Measurements from ENCODE around the gene CYP2W1. TPM values are rescaled to one million over a fixed set of nuclear protein-coding genes. Genes with fewer than 3 reads are reported as not detected.

CYP2W1 gene
- total RNA-seq, 2 donors from 2014 or later, result not detected

DNA sequence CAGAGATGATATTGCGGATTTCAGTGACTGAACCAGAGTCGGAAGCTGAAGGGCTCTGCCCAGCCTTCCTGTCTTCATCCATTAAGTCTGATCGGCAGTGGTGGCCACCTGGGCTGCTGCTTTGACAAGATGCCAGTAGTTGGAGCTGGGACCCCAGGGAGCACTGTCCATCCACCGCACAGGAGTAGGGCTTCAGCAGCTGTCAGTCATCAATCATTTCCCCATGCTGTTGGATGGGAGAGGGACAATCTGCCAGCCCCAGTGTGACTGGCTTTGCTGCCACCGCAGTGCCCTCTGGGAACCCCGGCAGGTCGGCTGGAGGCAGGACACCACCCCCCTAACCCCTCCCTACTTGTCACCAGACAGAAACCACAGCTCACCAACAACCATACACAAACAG, 38.4 kb downstream of the CYP2W1 start:
- intact Hi-C loops (cut with DNase I), result no loop called here
- no peak for DNase-seq (ENCODE audit: low spot score)

DNA sequence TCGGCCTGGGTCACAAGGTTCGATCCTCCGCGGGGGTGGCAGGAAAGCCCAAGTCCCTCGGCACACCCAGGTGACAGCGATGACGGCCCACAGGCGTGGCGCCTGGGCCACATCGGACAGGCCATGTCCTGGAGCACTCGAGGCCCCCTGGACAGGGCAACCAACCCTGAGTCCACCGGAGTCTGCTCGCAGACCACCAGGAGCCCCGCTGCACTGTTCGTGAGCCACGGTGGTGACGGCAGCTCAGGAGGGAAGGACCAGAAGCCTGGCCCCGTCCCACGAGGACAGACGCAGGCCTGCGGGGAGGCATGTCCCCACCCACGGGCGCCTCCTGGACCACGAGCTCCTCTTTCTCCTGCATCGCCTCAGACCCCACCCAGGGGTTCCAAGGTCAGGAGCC, 39.0 kb downstream of the CYP2W1 start:
- intact Hi-C loops (cut with DNase I), result no loop called here
- no peak for DNase-seq (ENCODE audit: low spot score)

DNA sequence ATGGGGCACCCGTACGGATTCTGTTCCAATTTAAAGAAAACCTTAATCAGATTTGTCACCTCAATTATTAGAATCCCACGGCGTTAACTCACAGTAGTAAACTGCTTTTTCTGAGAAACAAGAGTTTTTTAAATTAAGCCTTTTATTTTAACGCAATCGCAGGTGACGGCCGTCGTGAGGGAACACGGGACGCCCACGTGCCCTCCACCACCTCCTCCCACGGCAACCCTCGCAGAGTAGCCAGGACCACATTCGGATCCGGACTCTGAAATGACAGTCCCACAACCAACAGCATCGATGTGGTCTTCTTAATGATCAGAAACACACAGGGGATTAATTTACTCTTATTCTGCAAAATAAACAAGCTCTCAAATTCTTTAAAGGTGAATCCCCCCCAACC, 39.4 kb downstream of the CYP2W1 start:
- DNase-seq (ENCODE audit: low spot score), result no peak
- intact Hi-C loops (cut with DNase I), result no loop called here

DNA sequence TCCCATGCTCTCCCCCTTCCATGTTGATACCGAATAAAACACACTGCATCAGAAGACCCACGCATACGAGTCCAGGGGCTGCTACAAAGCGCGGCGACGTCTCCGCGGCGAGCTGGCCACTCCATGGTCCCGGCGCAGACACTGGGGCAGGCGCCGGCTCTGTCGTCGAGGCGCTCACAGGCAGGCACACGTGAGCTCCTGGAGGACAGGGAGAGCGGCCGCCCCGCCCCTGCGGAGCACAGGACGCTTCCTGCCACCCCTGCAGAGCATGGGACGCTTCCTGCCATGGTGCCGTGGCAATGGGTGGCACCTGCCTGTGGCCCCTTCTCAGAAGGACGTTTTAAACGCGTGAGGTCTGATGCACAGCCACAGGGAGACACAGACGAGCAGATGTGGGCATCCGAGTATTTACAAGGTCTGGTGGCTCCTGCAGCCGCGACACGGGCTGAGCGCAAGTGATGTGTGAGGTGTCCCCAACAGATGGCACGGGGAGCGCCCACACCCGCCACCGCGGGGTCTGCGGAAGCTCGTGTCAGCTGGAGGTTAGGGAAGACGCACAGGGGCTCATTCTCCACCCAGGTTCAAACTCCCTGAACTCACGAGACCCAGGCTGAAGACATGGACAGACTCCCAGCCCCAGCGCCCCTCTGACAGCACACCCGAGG, 40.0 kb downstream of the CYP2W1 start:
- intact Hi-C loops (cut with DNase I), result loop anchor here in 1 of 2 donors (1.0 kb wide), 1 partner anchor 39 kb away; no protein-coding TSS in a partner anchor

DNA sequence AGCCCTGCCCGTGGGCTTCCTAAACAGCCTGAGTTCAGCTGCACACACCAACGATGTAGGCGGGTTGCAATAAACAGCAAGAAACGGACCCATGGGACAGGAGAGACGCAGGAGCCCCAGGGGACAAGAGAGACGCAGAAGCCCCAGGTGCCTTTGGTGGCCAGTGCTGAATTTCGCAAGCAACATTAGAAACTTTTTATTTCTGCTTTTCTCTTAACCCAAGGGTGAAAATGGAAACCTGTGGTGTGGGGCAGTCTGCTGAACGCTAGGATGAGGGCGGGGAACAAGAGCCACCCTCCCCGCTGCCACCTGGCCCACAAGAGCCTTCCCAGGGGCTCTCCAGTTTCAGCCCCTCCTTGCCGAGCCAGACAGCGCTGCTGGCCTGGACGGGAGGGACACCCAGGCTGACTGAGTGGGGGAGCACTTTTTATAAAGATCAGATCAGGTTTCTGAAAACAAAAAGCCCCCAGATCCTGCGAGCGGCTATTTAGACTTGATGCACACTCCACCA, 41.4 kb downstream of the CYP2W1 start:
- no peak for DNase-seq (ENCODE audit: low spot score)
- intact Hi-C loops (cut with DNase I), result no loop called here

More for the DNA sequence above, 40.0 kb downstream of the CYP2W1 start:
- no peak for DNase-seq (ENCODE audit: low spot score)

DNA sequence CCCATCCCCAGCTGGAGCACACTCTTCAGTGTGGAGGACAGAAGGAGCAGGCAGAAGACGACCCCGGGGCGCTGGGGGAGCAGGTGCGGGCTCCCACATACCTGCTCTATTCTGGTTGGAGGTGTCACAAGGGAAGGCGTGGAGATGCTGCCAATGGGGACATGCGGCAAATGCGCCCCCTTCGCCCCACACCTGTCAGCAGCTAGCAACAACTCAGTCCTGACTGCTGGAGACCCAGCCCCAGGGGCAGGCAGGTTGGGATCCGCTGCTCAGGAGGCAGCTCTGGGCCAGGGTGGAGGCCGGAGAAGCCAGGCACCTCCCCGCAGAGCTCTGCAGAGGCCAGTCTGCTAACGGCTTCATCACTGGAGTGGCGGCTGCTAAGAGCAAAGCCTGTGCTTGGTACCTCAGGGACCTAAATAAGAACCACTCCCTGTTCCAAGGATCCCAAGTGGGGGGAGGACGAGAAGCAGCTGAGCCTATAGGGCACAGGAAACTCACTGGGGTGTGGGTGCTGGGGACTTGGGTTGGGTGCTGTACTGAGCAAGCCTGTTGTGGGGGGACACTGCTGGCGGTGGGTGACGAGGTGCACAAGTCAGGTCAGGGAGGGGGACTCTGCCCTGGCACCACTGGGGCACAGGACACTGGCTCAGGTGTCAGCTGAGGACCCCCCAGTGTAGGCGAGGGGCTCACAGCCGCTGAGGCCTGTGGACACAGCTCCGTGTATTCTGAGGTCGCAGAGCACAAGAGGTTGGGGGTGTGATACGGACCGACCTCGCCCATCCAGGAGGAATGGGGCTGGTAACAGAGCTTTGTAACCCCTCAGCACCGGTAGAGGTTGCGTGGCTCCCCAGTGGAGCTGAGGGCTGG, 42.1 kb downstream of the CYP2W1 start:
- no peak for DNase-seq (ENCODE audit: low spot score)
- intact Hi-C loops (cut with DNase I), result no loop called here

DNA sequence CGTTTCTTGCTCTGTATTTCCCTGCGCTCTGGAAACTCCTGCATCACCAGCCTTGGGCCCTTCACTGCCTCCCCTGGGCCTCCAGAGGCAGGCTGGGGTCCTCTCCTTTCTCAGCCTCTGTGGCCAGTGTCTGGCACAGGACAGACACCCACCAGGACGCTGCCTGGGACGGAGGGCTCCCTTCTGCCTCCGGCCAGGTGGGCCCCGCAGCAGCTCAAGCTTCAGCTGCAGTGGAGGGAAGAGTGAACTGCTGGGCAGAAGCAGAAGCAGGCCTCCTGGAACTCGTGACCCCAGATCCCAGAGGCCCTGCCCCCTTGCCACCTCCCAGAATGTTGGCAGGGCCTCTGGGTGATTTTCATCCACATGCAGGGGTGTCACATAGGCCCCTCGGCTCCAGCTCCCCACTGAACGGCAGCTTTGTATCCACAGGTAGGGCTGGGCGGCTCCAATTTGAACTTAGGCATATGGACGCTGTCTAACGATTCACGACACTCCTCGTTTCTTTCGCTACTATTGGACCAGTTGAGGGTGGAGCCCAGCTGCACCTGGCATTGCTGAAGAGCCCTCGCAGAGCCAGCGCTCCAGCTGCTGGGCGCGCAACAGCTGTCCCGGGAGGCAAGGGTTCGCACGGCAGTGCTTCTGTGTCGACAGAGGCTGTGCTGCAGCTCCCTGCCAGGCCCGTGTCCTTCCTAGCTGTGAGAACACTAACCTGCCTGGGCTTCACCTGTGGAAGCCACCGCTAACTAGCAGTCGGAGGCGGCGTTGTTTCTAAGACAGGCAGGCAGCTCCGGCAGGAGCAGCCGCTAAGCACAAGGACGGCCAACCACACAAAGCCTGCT, 43.0 kb downstream of the CYP2W1 start:
- no peak for DNase-seq (ENCODE audit: low spot score)
- intact Hi-C loops (cut with DNase I), result no loop called here

DNA sequence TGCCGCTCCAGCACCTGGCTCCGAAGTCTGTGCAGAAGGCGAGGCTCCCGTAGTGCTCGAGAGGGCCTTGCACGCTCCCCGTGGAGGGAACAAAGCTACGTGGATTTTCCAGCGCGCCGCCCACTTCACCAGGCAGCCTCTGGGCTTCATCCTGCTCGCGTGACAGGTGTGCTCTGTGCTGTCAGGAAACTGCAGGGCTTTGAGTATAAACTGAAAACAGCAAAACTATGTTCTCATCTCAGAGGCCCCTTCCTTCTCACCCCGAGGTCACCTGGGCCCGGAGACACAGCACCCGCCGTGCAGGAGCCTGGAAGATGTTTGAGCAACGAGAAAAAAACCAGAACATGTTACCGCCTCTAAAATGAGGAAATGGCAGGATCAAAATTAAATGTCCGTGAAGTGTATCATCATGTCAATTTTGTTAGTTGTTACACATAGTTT, 43.8 kb downstream of the CYP2W1 start:
- no peak for DNase-seq (ENCODE audit: low spot score)
- intact Hi-C loops (cut with DNase I), result no loop called here

DNA sequence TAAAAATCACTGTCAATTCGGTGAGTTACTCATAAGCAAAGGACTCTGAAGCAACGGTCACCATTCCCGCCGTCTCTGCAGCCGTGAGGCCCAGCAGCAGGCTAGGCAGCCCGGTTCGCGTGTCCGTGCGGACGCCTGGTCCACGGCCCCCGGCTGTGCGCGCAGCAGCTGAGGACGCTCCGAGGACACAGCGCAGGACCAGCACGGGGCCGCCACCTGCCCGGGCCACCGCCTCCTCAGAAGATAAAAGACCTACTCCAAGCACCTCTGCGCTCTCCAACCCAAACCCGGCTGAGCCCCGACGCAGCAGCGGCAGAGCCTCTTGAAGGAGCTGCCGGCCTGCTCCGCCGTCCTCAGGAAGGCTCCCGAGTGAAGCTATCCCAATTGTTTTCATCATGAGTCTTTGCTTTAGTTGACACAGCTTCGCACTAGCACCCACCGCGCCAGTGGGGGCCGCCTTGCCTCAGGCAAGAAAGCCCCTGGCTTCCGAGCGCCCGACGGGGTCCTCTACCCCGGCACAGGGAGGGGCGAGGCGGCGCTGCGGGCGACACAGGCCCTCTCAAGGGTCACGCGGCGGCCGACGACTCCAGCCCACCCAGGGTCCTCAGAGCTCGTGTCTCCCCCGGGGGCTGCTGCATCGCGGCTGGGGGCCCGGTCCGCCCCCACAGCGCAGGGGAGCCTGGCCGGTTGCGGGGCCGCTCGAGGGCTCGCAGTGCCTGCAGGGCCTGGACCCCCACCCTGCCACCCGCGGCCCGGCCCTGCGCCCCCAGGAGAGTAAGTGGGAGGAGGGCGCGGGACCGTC, 44.5 kb downstream of the CYP2W1 start:
- intact Hi-C loops (cut with DNase I), result no loop called here
- no peak for DNase-seq (ENCODE audit: low spot score)

DNA sequence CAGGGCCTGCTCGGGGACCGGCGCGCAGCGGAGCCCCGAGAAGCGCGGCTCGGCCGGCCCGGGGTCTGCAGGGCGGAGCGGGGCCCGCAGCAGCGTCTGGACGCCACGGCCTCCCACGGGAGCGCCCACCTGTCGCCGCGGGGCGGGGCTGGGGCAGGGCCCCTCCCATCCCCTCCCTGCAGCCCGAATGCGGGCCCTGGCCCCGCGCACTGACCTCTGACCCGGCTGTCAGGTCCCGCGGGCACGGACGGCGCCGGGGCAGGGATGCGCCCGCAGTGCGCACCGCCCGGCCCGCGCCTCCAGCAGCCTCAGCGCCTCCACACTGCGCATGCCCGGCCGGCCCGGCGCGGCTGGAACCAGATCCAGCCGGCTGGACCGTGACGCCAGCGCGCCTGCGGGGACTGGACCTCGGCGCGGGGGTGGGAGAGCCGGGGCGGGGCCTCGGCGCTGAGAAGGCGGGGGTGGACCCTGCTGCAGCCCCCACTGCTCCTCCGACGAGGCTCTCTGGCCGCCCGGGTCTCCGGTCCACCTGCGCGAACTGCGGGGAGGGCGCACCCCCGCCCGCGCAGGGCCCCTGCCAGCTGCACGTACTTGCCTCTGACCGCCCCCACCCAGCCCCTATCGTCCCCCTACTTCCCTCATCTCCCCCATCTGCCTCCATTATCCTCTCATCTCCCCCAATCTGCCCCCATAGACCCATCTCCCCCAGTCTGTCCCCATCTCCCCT, 45.2 kb downstream of the CYP2W1 start:
- intact Hi-C loops (cut with DNase I), result no loop called here
- peak; percentile 97 for DNase-seq (ENCODE audit: low spot score)

DNA sequence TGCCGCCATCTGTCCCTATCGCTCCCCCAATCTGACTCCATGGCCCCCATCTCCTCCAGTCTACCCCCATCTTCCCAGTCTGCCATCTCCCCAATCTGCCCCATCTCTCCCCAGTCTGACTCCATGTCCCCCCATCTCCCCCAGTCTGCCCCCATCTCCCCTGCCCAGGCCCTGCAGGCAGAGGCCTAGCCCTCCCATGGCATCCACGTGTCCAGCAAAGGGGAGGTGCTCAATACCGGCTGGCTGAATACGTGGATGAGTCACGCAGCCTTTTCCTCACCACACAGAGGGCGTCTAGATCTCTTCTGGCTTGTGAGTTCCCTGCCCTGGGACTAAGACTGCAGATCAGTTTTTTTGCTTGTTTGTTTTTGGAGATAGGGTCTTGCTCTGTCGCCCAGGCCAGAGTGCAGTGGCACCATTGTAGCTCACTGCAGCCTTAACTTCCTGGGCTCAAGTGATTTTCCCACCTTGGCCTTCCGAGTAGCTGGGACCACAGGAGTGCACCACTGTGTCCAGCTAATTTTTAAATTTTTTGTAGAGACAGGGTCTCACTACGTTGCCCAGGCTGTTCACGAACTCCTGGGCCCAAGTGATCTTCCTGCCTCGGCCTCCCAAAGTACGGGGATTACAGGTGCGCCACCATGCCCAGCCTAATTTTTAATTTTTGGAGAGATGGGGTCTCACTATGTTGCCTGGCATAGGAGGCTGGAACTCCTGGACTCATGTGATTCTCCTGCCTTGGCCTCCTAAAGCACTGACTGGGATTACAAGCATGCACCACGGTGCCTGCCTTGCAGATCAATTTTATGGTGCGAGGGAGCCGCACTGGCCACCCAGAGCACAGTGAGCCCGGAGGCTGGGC, 46.0 kb downstream of the CYP2W1 start:
- intact Hi-C loops (cut with DNase I), result no loop called here
- peak; percentile 94 for DNase-seq (ENCODE audit: low spot score)

DNA sequence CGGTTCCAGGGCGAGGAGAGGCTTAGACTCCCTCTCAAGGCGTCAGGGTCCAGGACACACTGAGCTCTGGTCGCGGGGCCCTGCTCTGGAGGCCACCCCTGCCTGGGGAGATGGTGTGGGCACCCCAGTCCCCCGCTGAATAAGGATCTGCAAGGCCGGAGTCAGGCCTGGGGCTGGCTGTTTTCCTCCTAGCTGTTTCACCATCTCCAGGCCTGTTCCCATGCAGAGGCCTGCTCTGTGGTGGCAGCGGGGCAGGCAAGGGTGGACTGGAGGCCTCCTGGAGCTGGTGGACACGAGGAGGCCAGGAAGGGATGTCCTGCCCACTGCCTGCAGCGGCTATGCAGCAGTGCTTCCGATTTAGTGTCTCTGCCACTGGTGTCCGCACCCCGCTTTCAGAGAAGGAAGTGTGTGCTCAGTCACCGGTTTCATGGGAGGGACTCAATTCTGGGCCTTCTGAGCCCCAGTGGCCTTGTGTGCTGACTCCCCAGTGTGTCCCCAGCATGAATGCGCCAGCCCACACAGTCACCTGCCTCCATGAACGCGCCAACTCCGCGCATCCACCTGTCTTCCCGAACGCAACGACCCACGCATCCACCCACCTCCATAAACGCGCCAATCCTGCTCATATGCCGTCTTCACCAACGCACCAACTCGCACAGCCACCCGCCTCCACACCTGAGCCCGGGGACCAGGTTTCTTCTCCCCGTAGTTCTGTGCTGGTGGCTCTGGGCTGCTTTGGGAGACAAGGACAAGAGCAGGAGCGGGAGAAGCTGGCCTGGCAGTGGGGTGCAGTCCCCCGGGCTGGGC, 46.9 kb downstream of the CYP2W1 start:
- intact Hi-C loops (cut with DNase I), result loop anchor here in 1 of 2 donors (5.0 kb wide), 1 partner anchor 417 kb away; no protein-coding TSS in a partner anchor
- no peak for DNase-seq (ENCODE audit: low spot score)

DNA sequence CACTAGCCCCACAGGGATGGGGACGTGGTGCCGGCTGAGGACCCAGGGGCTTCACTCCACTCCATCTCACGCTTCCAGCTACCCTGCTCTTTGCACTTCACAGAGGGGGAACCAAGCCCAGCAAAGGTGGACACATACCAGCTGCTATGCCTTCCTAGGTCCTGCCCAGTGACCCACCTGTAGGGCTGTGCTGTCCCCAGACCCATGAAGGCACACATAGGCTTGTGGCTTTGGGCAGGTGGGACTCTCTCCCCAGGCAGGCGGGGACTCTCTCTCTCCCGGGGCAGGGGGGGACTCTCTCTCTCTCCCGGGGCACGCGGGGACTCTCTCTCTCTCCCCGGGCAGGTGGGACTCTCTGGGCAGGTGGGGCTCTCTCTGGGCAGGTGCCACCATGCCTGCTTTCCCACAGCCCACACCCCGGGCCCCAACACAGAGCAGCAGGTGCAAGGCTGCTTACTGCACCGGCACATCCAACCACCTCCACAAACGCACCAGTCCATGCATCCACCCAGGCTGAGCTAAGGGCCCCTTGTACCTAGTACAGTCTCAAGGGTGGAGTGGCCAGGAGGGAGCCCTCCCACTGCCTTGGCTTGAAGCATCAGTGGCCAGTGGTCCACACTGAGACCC, 47.6 kb downstream of the CYP2W1 start:
- no peak for DNase-seq (ENCODE audit: low spot score)
- intact Hi-C loops (cut with DNase I), result loop anchor here in 1 of 2 donors (5.0 kb wide), 1 partner anchor 417 kb away; no protein-coding TSS in a partner anchor

DNA sequence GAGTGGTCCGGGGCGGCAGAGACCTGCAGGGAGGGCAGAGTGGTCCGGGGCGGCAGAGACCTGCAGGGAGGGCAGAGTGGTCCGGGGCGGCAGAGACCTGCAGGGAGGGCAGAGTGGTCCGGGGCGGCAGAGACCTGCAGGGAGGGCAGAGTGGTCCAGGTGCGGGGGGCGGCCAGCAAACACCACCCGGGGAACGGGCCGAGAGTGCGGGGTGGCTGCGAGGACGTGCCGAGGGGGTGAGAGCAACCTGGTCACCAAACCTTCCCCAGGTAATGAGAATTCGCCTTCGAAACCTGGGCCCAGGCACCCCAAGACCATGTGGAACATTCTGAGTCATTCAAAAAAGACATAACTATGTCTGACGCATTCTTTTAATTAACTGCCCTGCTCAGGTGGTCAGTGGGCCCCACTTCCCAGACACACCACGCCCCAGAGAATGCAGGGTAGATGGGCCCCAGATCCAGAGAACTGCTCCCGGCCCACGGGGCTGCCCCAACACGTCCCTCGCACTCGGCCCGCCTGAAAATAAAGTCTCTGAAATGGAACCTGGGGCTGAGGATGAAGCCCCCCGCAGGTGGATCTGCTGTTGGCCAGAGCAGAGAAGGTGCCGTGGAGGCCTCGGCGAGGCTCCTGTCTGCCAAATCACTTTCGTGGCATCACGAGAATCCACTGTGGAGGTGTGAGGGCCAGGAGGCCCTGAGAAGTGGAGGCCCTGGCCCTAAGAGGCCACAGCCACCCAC, 48.9 kb downstream of the CYP2W1 start:
- no peak for DNase-seq (ENCODE audit: low spot score)
- intact Hi-C loops (cut with DNase I), result loop anchor here in 1 of 2 donors (5.0 kb wide), 1 partner anchor 415 kb away; no protein-coding TSS in a partner anchor

Measured in posterior vena cava (tissue), 2 donors.